GM13977 (cell line): ENCODE results near the gene VKORC1.
"Not testable (repeated sequence)": the region's sequence is repeated elsewhere in the genome, so short reads cannot be mapped to it uniquely, and the experiment has no call there.

Experiments used
- DNase-seq: peaks from one replicate; pipeline ENCODE4 v3.0.0; 2012; ENCODE audit warnings: low spot score
- in situ Hi-C: fragments of 300-500 bp; cut with MboI; formaldehyde crosslinking; loops from one replicate; pipeline ENCODE4 v1.12.0; 2022; ENCODE audit warnings: low sequenced_read_pairs, low pct_unique_long_range_greater_than_20kb, mixed read lengths, inconsistent platforms; ENCODE audit not compliant: unreplicated experiment
- TF ChIP-seq, protein P1 (sequence below): IDR thresholded peaks from 2 replicates; pipeline ENCODE4 v1.5.1; 2012; ENCODE audit warnings: mild to moderate bottlenecking, control low read depth; ENCODE audit not compliant: insufficient read depth; ENCODE audit errors: extremely low read depth, missing control alignments

The VKORC1 gene

DNA sequence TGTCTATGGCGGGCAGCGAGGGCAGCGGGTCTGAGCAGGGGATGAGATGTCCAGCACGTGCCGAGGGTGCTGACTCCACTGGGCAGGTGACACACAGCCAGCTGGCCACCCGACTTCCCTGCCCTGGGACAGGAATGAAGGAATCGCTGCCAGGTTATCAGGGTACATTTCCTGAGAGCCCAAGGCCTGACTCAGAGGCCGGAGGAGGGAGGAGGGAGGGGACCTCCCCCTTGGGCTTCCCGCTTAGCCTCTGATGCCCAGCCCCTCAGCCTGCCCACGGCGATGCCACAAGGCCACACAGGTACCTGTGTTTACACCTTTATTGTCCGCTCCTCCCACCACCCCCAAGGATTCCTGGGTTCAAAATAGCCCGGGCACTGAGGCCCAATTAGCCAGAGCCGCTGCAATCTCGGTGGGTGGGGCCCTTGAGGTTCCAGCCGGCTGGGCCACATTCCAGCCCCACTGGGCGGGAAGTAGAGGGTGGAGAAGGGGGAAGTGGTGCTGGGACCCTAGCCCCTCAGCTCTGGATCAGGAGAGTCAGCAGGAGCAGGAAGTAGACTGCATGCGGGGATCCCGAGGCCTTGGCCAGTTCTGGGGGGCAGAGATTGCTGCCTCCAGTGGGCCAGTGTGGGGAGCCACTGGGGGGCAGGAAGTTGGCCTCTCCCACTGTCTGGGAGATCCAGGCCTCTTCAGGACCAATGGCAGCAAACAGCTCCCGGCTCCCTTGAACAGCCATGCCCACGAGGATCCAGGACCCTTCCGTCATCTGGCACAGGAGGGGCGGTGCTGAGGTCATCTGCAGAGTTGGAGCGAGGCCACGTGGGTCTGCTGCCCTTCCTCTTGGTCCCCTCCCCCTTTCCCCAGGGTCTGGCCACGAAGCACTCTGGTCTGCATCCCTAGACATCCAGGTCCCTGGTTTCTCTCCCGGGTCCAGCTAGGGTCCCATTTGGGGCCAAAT lies 44.3 kb upstream of the VKORC1 start:
- no peak for DNase-seq
- in situ Hi-C loops: no loop called here
- TF ChIP-seq, protein P1, sequence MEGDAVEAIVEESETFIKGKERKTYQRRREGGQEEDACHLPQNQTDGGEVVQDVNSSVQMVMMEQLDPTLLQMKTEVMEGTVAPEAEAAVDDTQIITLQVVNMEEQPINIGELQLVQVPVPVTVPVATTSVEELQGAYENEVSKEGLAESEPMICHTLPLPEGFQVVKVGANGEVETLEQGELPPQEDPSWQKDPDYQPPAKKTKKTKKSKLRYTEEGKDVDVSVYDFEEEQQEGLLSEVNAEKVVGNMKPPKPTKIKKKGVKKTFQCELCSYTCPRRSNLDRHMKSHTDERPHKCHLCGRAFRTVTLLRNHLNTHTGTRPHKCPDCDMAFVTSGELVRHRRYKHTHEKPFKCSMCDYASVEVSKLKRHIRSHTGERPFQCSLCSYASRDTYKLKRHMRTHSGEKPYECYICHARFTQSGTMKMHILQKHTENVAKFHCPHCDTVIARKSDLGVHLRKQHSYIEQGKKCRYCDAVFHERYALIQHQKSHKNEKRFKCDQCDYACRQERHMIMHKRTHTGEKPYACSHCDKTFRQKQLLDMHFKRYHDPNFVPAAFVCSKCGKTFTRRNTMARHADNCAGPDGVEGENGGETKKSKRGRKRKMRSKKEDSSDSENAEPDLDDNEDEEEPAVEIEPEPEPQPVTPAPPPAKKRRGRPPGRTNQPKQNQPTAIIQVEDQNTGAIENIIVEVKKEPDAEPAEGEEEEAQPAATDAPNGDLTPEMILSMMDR: no peak

DNA sequence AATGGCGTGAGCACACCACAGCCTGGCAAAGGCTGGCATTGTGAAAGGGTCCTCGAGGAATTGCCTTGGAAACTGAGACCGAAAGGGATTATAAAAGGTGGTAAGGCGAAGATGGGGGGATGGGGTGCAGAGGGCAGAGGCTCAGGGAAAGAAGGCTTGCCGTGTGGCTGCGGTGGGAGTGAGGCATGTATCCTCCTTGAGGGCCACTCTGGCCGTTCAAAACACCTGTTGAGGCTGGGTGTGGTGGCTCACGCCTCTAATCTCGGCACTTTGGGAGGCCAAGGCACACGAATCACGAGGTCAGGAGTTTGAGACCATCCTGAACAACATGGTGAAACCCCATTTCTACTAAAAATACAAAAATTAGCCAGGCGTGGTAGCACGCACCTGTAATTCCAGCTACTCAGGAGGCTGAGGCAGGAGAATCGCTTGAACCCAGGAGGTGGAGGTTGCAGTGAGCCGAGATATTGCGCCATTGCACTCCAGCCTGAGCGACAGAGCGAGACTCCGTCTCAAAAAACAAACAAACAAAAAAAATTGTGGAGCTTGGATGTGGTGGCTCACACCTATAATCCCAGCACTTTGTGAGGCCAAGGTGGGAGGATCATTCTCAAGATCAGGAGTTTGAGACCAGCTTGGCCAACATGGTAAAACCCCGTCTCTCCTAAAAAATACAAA lies 42.4 kb upstream of the VKORC1 start:
- DNase-seq, in situ Hi-C loops: not testable (repeated sequence)

DNA sequence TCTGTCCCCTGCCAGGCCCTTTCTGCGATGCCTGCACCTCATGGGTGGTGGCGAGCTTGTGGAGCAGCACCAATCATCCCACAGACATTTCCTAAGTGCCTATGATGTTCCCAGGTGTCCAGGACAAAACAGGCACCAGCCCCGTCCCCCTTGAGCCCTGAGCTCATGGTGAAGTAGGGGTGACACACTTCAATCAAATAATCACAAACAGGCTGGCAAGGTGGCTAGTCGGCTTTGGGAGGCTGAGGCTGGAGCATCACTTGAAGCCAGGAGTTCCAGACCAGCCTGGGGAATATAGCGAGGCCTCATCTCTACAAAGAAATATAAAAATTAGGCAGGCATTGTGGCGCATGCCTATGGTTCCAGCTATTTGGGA lies 41.7 kb upstream of the VKORC1 start:
- TF ChIP-seq, protein P1: no peak
- in situ Hi-C loops: no loop called here
- no peak for DNase-seq

DNA sequence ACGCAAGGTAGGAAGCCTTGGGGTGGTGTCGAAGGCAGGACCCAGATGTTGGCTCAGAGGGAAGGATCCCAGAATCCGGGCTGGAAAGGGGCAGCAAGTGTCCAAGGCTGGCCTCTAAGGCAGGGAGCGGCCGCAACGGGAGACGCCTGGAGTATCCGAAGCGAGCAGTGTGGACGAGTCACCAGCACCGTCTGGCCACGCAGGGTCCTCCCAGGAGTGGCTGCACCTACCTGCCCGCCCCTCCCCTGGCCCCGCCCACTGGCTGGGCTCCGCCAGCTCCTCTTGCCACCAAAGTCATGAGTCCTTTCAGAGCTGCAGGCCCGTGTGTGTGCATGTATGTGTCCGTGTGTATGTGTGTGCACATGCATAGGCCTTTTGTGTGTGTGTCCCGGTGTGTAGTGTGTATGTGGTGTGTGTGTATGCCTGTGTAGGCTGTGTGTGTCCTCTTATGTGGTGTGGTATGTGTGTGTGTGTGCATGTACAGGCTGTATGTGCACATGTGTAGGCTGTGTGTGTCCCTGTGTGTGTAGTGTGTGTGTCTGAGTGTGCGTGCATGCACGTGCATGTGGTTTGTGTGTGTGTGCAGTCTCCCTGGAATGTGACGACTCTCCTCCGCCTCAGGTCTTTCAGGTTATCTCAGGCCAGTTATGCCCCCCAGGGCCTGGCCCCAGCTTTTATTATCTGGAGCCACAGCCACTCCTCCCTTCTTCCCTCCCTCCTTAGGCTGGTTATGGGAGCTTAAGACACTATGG lies 41.1 kb upstream of the VKORC1 start, which contains the start of gene PRSS8:
TSS of gene PRSS8 (minus strand) at position 193 of the 752 bp plus-strand sequence. CDS start 229 bp downstream, outside the sequence.
- in situ Hi-C loops: no loop called here
- DNase-seq: no peak
- TF ChIP-seq, protein P1: no peak

DNA sequence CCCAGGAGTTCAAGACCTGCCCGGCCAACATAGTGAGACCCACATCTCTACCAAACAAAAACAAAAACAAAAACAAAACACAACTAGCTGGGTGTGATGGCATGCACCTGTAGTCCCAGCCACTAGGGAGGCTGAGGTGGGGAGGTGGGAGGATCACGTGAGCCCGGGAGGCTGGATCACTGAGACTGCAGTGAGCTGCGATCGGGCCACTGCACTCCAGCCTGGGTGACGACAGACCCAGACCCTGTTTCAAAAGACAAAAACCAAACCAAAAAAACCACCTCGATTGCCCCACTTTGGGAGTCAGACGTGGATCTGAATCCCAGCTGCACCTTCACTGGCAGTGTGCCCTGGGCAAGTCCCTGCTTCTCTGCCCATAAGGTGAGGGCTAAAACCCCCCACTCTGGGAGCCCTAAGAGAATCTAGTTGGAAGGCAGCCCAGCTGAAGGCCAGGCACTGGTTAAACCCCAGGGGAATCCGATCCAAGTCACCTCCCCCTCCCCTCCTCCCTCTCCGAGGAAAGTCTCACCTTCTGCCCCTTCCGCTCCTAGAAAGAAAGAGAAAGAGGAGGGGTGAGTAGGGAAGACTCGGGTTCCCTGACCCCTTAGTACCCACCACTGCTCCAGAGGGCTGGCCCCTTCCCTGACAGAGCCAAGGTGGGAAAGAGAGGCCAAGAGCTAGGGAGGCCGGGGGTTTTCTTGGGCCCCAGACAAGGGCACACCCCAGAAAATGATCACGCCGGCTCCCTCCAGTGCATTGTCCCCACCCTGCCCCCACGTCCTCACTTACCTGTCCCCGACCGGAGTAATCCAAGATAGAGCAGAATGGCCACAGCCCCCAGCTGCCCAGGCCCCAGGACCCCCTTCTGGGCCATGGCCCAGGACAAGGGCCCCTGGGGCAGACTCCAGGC lies 40.3 kb upstream of the VKORC1 start:
- DNase-seq: no peak
- TF ChIP-seq, protein P1: no peak
- in situ Hi-C loops: no loop called here

DNA sequence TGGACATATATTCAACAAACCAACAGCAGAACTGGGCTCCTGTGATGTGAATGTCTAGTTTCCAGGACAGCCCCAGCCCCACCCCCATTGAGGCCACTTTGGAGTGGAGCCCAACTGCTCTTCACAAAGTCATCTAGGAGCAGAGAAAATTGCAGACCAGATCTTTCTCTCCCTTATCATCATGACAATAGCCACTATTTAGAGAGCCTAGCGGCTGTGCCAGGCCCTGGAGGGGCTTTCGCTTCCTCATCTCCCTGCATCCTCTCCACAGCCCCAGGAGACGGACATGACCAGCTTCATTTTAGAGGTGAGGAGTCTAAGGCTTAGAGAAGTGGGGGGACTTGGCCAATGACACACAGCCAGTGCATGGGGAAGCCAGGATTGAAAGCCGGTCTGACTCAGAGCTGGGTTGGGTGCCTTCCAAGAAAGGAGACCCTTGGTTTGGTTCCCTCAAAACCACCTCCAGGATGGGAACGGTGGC lies 39.5 kb upstream of the VKORC1 start:
- TF ChIP-seq, protein P1: no peak
- no peak for DNase-seq
- in situ Hi-C loops: no loop called here
